Loucy (cell line): Measurements from ENCODE around the gene ADGRB3.

Experiments used
- EZH2phosphoT487 ChIP-seq: fragments of 200-600 bp; IDR thresholded peaks from 2 replicates; pipeline ENCODE4 v1.6.1; 2018; ENCODE audit warnings: antibody characterized with exemption, mild to moderate bottlenecking, moderate library complexity, borderline replicate concordance
- TF ChIP-seq, protein P1 (sequence below): fragments of 200-600 bp; sonication (generic); conservative IDR thresholded peaks from 2 replicates; pipeline ENCODE4 v1.5.1; 2014; ENCODE audit warnings: mild to moderate bottlenecking, antibody characterized with exemption, low read length

DNA sequence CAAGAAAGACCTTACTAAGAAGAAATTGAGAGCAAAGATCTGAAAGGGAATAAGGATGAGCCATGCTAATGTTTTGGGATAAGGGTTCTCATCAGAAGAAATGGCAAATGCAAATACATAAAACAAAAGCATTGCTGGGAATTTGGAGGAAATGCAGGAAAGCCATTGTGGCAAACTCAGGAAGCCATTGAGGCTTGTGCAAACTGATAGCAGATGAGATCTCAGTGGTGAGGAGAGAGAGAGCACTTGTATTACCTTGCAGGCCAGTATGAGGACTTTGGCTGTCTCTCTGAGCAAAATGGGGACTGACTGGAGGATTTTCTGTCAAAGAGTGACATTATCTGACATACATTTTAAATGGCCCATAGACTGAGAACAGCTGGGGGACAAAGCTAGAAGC is 103.0 kb downstream of the ADGRB3 start:
- TF ChIP-seq, protein P1, sequence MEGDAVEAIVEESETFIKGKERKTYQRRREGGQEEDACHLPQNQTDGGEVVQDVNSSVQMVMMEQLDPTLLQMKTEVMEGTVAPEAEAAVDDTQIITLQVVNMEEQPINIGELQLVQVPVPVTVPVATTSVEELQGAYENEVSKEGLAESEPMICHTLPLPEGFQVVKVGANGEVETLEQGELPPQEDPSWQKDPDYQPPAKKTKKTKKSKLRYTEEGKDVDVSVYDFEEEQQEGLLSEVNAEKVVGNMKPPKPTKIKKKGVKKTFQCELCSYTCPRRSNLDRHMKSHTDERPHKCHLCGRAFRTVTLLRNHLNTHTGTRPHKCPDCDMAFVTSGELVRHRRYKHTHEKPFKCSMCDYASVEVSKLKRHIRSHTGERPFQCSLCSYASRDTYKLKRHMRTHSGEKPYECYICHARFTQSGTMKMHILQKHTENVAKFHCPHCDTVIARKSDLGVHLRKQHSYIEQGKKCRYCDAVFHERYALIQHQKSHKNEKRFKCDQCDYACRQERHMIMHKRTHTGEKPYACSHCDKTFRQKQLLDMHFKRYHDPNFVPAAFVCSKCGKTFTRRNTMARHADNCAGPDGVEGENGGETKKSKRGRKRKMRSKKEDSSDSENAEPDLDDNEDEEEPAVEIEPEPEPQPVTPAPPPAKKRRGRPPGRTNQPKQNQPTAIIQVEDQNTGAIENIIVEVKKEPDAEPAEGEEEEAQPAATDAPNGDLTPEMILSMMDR = no peak
- no peak for TF ChIP-seq EZH2phosphoT487
